ENCODE measurements around the gene TTBK1. TPM values are rescaled to one million over a fixed set of nuclear protein-coding genes. Genes with fewer than 3 reads are reported as not detected.

The TTBK1 gene
- total RNA-seq, 1 donor from 2014 or later: 0.34 TPM

DNA sequence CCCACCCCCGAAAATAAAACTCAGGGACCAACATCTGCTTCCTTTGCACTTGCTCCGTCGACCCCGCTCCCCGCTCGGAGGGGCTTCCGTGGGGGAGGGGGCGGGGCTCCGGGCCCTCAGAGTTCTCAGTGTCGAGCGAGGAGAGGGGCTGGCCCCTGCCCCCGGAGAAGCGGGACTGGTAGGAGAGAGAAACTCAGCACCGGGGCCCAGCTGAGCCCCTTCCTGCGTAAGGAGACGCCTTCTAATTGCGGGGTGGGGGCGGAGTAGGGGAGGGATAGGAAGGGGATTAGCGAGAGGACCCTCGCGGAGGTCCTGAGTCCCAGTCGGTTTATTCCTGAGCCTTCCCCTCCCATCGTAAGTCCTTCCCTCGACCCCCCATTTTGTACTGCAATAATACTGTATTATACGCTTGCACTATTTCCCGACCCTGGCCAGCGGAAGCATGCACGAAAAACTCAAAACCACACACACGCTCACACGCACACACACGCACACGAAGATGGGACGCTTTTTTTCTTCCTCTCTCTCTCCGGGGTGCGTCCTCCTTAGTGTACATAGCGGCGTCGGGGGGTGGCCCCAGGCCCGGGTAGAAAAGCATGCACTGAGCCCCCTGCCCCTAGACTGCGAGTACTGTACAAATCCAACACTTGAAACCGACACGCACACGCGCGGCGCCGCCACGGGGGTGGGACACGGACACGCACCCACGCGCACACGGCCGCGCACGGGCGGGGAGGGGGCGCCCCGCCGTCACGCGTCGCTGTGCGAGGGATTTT, 32.7 kb downstream of the TTBK1 start:
- H3K27me3 Mint-ChIP-seq (ENCODE audit: low read depth): peaks cover 72% of the 10 kb centered on the region
- H3K27ac Mint-ChIP-seq: no peak overlapping the region
- no peaks in the 10 kb centered on the region for H3K9me3 Mint-ChIP-seq
- peaks cover 26% of the 10 kb centered on the region for H3K4me1 Mint-ChIP-seq
- DNase-seq (ENCODE audit: low spot score in 2 of 2, unreplicated experiment in 2 of 2): no peak
- TF ChIP-seq, protein P1, sequence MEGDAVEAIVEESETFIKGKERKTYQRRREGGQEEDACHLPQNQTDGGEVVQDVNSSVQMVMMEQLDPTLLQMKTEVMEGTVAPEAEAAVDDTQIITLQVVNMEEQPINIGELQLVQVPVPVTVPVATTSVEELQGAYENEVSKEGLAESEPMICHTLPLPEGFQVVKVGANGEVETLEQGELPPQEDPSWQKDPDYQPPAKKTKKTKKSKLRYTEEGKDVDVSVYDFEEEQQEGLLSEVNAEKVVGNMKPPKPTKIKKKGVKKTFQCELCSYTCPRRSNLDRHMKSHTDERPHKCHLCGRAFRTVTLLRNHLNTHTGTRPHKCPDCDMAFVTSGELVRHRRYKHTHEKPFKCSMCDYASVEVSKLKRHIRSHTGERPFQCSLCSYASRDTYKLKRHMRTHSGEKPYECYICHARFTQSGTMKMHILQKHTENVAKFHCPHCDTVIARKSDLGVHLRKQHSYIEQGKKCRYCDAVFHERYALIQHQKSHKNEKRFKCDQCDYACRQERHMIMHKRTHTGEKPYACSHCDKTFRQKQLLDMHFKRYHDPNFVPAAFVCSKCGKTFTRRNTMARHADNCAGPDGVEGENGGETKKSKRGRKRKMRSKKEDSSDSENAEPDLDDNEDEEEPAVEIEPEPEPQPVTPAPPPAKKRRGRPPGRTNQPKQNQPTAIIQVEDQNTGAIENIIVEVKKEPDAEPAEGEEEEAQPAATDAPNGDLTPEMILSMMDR (IDR thresholded peaks at IDR 0.05; ENCODE audit: unreplicated experiment): no peak
- H3K4me3 Mint-ChIP-seq: peak overlapping the region; percentile 53
- no peaks in the 10 kb centered on the region for H3K36me3 Mint-ChIP-seq

DNA sequence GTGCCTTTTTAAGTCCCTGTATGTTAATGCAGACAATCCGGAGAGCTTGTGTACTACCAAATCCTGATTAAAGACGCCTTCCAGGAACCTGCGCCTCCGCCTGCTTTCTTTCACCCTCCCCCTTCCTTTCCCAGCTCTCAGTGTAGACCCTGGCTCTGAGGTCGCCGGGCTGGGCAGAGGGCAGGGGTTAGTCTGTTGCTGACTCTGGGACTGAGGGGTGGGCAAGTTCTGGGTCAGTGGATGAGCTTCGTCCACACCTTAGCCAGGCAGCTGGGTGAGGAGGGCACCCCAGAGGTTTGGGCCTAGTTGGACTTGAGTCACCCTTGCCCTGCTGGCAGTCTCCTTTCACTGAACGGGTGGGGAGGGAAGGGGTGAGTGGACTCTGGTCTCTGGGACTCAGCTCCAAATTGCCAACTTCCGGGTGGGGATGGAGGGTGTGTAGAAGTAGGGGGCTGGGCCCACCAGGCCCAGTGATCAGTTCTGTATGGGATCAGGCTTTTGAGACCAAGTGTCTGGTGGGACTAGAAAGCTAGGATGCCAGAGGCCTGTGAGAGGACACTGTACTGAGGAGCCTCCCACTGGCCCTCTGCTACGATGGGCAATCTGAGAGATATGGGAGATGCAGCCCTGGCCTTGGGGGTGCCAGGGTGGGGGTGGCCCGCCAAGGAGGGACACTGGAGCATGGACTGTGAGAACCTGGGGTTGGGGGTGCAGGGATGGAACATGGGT, 33.5 kb downstream of the TTBK1 start:
- Mint-ChIP-seq H3K36me3 (no peaks in the 10 kb centered on the region), H3K27me3 (ENCODE audit: low read depth) (peaks cover 74% of the 10 kb centered on the region), H3K27ac (no peak overlapping the region), H3K4me3 (no peak overlapping the region), H3K9me3 (no peaks in the 10 kb centered on the region), H3K4me1 (peaks cover 23% of the 10 kb centered on the region)
- TF ChIP-seq, protein P1 (IDR thresholded peaks at IDR 0.05; ENCODE audit: unreplicated experiment): no peak
- DNase-seq (ENCODE audit: low spot score in 2 of 2, unreplicated experiment in 2 of 2): no peak

DNA sequence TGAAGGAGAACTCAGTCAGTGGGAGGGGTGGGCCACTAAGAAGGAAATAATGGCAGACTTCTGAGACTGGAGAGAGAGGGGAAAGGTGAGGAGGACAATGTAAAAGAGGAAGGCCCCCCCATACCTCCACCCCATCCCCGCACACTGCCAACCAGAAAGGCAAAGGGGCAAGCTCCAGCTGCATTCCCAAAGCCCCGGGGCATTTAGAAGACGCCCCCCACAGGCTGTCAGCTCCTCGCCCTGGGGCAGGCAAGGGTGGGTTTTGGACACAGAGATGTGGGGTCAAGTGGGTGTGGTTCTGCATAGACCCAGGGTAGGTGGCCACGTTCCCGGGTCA, 34.0 kb downstream of the TTBK1 start:
- H3K9me3 Mint-ChIP-seq: no peaks in the 10 kb centered on the region
- no peaks in the 10 kb centered on the region for H3K36me3 Mint-ChIP-seq
- peaks cover 76% of the 10 kb centered on the region for H3K27me3 Mint-ChIP-seq (ENCODE audit: low read depth)
- no peak overlapping the region for H3K27ac Mint-ChIP-seq
- no peak for DNase-seq (ENCODE audit: low spot score in 2 of 2, unreplicated experiment in 2 of 2)
- TF ChIP-seq, protein P1 (IDR thresholded peaks at IDR 0.05; ENCODE audit: unreplicated experiment): no peak
- no peak overlapping the region for H3K4me3 Mint-ChIP-seq
- peaks cover 21% of the 10 kb centered on the region for H3K4me1 Mint-ChIP-seq

DNA sequence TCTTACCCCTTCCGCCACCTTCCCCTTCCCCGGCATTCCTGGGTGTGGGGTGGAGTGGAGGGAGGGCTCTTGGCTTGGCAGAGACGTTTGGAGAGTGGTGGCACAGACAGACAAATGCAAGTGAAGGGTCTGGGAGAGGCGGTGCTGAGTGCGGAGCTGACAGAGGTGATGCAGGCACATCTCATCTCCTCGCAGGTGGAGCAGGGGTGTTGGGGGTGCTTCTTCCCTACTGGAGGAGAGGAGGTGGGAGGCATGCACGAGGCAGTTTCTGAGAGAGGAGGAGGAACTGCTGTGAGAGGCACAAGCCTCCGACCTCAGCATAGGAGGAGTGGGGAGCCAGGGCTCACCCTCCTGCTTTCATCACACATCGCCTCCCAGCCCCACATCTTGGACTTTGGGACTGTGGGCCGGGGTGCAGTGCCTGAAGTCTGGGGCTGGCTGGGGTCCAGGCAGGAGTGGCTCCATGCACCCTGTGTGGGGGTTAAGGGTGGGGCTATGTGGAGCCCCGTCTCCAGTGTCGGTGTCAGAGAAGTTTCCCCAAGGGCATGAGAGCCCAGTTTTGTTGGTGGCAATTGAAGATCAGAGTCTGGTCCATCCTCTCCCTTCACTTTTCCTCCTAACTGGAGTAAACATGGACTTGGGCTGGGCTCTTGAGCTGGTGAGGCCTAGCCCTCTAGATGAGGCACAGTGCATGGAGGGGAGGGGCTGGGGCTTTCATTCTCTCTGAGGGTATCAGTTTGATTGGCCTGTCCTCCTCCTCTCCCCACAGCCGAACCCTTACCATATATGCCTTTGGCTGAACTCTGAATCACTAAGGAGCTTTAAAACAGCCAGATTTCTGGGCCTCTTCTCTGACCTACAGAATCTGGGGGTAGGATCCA, 34.6 kb downstream of the TTBK1 start:
- TF ChIP-seq, protein P1 (IDR thresholded peaks at IDR 0.05; ENCODE audit: unreplicated experiment): no peak
- DNase-seq (ENCODE audit: low spot score in 2 of 2, unreplicated experiment in 2 of 2): no peak
- Mint-ChIP-seq H3K4me3 (no peak overlapping the region), H3K36me3 (no peaks in the 10 kb centered on the region), H3K9me3 (no peaks in the 10 kb centered on the region), H3K27me3 (ENCODE audit: low read depth) (peaks cover 74% of the 10 kb centered on the region), H3K4me1 (peaks cover 21% of the 10 kb centered on the region), H3K27ac (no peak overlapping the region)

DNA sequence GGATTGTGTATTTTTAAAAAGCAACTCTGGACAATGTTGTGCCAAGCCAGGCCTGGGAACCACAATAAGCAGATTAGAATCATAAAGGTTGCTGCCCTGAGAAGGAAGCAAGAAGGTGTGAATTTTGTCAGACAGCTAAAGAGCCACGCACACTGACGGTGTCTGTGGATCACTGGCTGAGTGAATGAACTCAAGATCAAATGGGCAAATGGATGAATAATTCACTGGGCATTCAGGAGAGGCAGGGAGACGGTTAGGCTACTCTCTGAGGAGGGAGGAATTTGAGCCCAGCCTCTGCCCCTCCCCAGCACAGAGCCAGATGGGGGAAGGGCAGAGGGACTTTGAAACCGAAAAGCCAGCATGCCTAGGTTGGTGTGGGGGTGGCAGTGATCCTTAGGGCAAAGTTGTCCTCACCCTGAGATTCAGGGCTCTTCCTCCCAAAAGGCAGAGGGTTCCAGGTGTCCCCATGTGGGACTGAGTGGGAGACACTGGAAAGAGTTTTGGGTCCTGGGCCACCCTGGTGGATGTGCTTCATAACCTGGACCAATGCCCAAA, 35.3 kb downstream of the TTBK1 start:
- Mint-ChIP-seq H3K9me3 (no peaks in the 10 kb centered on the region), H3K27me3 (ENCODE audit: low read depth) (peaks cover 68% of the 10 kb centered on the region), H3K27ac (no peak overlapping the region), H3K4me3 (no peak overlapping the region), H3K4me1 (peaks cover 21% of the 10 kb centered on the region), H3K36me3 (no peaks in the 10 kb centered on the region)
- no peak for DNase-seq (ENCODE audit: low spot score in 2 of 2, unreplicated experiment in 2 of 2)
- TF ChIP-seq, protein P1 (IDR thresholded peaks at IDR 0.05; ENCODE audit: unreplicated experiment): no peak

Data from mesothelial cell of epicardium (in vitro differentiated cells).